Measurements from ENCODE around the gene RGS10.
"Not testable (repeated sequence)": the region's sequence is repeated elsewhere in the genome, so short reads cannot be mapped to it uniquely, and the experiment has no call there.

The RGS10 gene

DNA sequence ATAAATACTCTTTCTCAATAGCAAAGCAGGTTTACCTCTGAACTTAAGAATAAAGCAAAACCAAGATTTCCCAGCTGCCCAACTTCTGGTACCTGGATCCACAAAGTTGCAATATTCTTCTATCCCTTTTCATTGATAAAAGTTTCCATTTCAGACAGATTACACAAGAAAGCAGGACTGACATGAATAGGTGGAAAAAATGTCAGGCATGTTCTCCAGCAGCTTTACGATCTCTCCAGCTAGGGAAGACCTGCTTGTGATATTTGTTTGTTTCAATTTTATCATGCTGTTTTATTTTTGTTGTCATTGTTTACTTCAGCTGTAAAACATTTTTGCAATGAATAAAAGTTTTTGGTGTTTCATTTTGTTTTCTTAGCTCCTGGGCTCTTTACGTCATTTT lies 9.0 kb downstream of the RGS10 start:
- TF ChIP-seq, protein P1, sequence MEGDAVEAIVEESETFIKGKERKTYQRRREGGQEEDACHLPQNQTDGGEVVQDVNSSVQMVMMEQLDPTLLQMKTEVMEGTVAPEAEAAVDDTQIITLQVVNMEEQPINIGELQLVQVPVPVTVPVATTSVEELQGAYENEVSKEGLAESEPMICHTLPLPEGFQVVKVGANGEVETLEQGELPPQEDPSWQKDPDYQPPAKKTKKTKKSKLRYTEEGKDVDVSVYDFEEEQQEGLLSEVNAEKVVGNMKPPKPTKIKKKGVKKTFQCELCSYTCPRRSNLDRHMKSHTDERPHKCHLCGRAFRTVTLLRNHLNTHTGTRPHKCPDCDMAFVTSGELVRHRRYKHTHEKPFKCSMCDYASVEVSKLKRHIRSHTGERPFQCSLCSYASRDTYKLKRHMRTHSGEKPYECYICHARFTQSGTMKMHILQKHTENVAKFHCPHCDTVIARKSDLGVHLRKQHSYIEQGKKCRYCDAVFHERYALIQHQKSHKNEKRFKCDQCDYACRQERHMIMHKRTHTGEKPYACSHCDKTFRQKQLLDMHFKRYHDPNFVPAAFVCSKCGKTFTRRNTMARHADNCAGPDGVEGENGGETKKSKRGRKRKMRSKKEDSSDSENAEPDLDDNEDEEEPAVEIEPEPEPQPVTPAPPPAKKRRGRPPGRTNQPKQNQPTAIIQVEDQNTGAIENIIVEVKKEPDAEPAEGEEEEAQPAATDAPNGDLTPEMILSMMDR (IDR thresholded peaks at IDR 0.05; ENCODE audit: borderline replicate concordance, control extremely low read depth, extremely low read depth, insufficient read depth, missing control alignments): no peak
- in situ Hi-C loops (cut with MboI; ENCODE audit: low sequenced_read_pairs, unreplicated experiment): no loop called here
- no peak for DNase-seq (ENCODE audit: low spot score)

DNA sequence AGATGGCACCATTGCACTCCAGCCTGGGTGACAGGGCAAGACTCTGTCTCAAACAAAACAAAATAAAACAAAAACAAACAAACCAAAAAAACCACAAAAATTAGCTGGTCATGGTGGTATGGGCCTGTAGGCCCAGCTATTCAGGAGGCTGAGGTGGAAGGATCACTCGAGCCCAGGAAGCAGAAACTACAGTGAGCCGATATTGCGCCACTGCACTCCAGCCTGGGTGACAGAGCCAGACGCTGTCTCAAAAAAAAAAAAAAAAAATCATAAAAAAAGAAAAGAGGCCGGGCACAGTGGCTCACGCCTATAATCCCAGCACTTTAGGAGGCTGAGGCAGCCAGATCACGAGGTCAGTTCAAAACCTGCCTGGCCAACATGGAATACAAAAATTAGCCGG lies 9.7 kb downstream of the RGS10 start:
- DNase-seq (ENCODE audit: low spot score); in situ Hi-C loops (cut with MboI; ENCODE audit: low sequenced_read_pairs, unreplicated experiment): not testable (repeated sequence)

DNA sequence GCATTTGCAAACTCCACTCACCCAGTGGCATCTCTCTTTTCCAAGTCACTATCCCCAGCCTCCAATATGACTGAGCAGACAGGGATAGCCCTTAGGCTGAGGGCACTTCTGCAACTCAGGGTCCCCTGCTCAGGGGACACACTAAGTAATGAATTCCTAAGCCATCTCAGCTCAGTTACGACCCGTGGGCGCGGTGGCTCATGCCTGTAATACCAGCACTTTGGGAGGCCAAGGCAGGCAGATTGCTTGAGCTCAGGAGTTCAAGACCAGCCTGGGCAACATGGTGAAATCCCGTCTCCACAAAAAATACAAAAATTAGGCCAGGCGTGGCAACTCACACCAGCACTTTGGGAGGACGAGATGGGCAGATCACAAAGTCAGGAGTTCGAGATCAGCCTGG lies 10.3 kb downstream of the RGS10 start:
- in situ Hi-C loops (cut with MboI; ENCODE audit: low sequenced_read_pairs, unreplicated experiment); DNase-seq (ENCODE audit: low spot score): not testable (repeated sequence)

DNA sequence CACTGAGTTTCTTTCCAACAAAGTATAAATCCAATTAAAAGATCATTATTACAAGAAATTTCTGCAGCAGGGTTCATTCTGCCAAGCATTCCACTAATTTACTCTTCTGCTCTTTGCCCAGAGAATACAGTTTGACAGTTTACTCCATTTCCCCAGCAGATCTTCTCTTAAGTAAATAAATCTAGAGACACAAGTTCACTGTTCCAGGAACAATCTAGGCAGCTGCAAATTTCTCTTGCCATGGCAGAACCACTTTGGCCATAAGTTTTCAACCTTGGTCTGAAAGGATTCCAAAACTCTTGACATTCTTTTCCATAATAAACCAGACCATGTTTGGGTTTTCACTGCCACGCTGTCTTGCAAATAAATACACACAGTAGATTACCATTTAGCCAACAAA lies 11.5 kb downstream of the RGS10 start:
- no peak for DNase-seq (ENCODE audit: low spot score)
- in situ Hi-C loops (cut with MboI; ENCODE audit: low sequenced_read_pairs, unreplicated experiment): no loop called here
- TF ChIP-seq, protein P1 (IDR thresholded peaks at IDR 0.05; ENCODE audit: borderline replicate concordance, control extremely low read depth, extremely low read depth, insufficient read depth, missing control alignments): no peak

DNA sequence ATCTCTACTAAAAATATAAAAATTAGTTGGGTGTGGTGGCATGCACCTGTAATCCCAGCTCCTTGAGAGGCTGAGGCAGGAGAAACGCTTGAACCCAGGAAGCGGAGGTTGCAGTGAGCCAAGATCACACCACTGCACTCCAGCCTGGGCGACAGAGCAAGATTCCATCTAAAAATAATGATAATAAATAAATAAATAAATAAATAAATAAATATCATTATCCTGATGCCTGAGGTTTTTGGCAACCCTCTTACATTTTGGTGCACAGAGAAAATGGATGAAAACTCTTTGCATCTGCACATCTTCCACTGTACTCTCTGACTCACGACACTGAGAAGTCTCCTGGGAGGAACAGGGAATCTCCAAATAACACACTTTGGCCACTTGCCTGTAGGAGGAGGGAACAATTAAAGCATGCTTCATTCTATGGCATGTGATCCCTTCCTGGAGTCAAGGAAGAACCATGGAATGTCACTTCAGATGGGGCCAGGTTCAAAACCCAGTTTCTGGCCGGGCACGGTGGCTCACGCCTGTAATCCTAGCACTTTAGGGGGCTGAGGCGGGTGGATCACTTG lies 13.8 kb downstream of the RGS10 start:
- DNase-seq (ENCODE audit: low spot score); in situ Hi-C loops (cut with MboI; ENCODE audit: low sequenced_read_pairs, unreplicated experiment): not testable (repeated sequence)

DNA sequence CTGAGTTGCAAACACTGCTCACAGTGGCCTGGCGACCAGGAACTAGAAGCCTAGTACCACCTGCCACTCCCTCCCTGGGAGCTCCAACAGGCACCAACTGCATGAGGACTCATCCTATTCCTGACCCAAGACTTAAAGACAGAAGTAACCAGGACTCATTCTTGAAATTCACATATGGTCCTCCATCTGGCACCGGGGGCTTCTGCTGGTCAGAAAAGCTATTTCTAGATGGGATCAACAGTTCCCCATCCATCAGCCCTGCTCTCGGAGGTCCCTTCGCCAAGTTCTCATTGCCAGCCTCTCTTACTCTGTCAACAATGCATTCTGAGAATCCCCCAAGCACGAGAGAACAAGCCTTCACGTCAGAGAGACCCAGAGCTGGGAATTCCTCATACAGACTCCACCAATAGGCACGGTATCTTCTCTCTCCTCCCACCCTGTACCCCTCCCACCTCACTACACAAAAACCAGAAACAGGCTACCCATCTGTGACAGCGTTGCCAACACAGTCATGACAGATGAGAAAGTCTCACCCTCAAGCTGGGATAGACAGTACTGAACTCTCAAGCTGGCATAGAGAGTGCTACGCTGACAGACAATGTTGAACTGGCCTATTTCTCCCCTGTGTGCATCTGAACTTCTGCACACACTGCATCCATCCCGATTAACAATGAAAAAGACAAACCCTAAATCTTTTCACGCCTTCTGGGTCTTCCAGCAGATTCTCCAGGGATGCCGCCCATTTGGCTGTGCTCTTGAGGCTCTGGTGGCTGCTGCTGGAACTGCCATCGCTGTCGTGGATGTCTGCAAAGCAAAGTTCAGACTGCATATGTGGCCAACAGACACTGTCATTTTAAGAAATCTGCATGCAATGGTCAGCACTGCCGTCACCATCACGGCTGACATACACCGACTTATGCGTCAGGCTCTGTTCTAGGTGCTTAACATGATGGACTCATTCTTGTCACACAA lies 15.6 kb downstream of the RGS10 start:
- no peak for DNase-seq (ENCODE audit: low spot score)
- TF ChIP-seq, protein P1 (IDR thresholded peaks at IDR 0.05; ENCODE audit: borderline replicate concordance, control extremely low read depth, extremely low read depth, insufficient read depth, missing control alignments): no peak
- in situ Hi-C loops (cut with MboI; ENCODE audit: low sequenced_read_pairs, unreplicated experiment): no loop called here

DNA sequence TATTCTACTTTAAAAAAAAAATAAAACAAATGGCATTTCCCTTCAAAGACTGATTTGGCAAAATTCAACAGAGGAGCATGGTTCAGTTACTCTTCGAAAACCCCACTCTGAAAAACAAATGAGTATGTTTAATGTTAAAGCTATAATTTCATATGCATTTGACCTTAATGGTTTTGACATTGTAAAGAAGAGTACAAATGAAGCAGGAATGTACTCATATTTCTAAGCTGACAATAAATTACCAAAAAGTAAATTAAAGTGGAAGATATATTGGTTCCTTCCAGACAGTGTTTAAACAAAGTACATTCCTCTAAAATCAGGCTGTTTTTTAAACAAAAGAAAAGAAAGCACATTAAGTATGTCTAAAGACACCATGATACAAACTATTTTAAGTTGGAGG lies 16.4 kb downstream of the RGS10 start:
- no peak for DNase-seq (ENCODE audit: low spot score)
- in situ Hi-C loops (cut with MboI; ENCODE audit: low sequenced_read_pairs, unreplicated experiment): no loop called here
- TF ChIP-seq, protein P1 (IDR thresholded peaks at IDR 0.05; ENCODE audit: borderline replicate concordance, control extremely low read depth, extremely low read depth, insufficient read depth, missing control alignments): no peak

DNA sequence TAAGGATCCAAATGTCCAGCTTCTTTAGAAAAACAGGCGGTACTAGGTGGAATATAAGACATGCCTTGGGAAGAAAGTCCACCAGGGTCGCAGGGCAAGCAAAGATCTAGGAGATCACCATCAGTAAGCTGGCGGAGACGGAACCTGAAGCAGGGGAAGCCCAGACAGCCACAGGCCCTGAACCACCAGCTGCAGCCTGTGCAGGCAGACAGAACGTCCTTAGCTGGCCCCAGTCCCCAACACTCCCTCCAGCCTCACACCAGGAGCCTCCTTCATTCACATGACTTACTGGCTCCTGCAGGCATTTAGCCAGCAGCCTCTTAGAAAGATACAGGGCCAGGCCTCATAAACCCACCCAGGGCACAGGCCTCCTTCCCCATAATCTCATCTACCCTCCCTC lies 17.4 kb downstream of the RGS10 start:
- TF ChIP-seq, protein P1 (IDR thresholded peaks at IDR 0.05; ENCODE audit: borderline replicate concordance, control extremely low read depth, extremely low read depth, insufficient read depth, missing control alignments): no peak
- in situ Hi-C loops (cut with MboI; ENCODE audit: low sequenced_read_pairs, unreplicated experiment): no loop called here
- DNase-seq (ENCODE audit: low spot score): no peak
